ENCODE measurements around the gene PANK2. TPM values are rescaled to one million over a fixed set of nuclear protein-coding genes. Genes with fewer than 3 reads are reported as not detected.
"Not testable (repeated sequence)": the region's sequence is repeated elsewhere in the genome, so short reads cannot be mapped to it uniquely, and the experiment has no call there.

The PANK2 gene
- total RNA-seq, 1 experiment from 2014 or later: 50.8 TPM

- Histone ChIP-seq H3K4me3 (ENCODE audit: low read length) (no peak overlapping the region), H2AFZ (ENCODE audit: low read length) (no peak overlapping the region), H3K27me3 (ENCODE audit: low read length) (no peaks in the 10 kb centered on the region), H3K79me2 (ENCODE audit: low read length) (no peaks in the 10 kb centered on the region), H3K9me2 (replicated peaks; ENCODE audit: low read length) (no peaks in the 10 kb centered on the region), H3F3A (ENCODE audit: low read length, unreplicated experiment) (no peaks in the 10 kb centered on the region), H3K36me3 (ENCODE audit: low read depth, low read length) (peaks cover 9% of the 10 kb centered on the region; the same call in 1 of the 2 replicates), H3K9ac (ENCODE audit: low read length) (no peak overlapping the region), H3K4me1 (ENCODE audit: insufficient read depth, low read length) (no peaks in the 10 kb centered on the region), H3K4me2 (ENCODE audit: low read length) (no peak overlapping the region), H3K9me3 (ENCODE audit: low read length) (peaks cover 10% of the 10 kb centered on the region; the same call in 1 of the 2 replicates), H4K20me1 (ENCODE audit: low read length) (no peaks in the 10 kb centered on the region), H3K27ac (ENCODE audit: low read length) (no peak overlapping the region)
- ATAC-seq (no peak), DNase-seq (no peak)
- TF ChIP-seq EZH2phosphoT487 (IDR thresholded peaks at IDR 0.05; ENCODE audit: borderline replicate concordance, low read length) (no peak), CTCF (conservative IDR thresholded peaks at IDR 0.05; ENCODE audit: low read depth, low read length) (no peak), EZH2 (IDR thresholded peaks at IDR 0.05; ENCODE audit: low read length, unreplicated experiment) (no peak)
- no TSS peak for BruUV-seq (replicated peaks)
- ChIA-PET CTCF (no interaction called here), POLR2A (ENCODE audit: unreplicated experiment) (no interaction called here)
- intact Hi-C loops (cut with micrococcal nuclease): no loop called here
Measured at GRCh38 chr20:3970016-3970415, 80.8 kb downstream of the PANK2 start.

GRCh38 chr20:3971145-3971544 lies 82.0 kb downstream of the PANK2 start:
- Histone ChIP-seq H3K79me2 (ENCODE audit: low read length) (no peaks in the 10 kb centered on the region), H3F3A (ENCODE audit: low read length, unreplicated experiment) (no peaks in the 10 kb centered on the region), H2AFZ (ENCODE audit: low read length) (no peak overlapping the region), H3K9ac (ENCODE audit: low read length) (no peak overlapping the region), H3K9me2 (replicated peaks; ENCODE audit: low read length) (no peaks in the 10 kb centered on the region), H3K36me3 (ENCODE audit: low read depth, low read length) (peaks cover 15% of the 10 kb centered on the region), H3K9me3 (ENCODE audit: low read length) (peaks cover 12% of the 10 kb centered on the region; the same call in 1 of the 2 replicates), H3K4me1 (ENCODE audit: insufficient read depth, low read length) (no peaks in the 10 kb centered on the region), H3K27ac (ENCODE audit: low read length) (no peak overlapping the region), H3K4me3 (ENCODE audit: low read length) (no peak overlapping the region), H3K27me3 (ENCODE audit: low read length) (no peaks in the 10 kb centered on the region), H4K20me1 (ENCODE audit: low read length) (no peaks in the 10 kb centered on the region), H3K4me2 (ENCODE audit: low read length) (no peak overlapping the region)
- ATAC-seq: no peak
- ChIA-PET POLR2A (ENCODE audit: unreplicated experiment) (no interaction called here), CTCF (no interaction called here)
- DNase-seq: no peak
- intact Hi-C loops (cut with micrococcal nuclease): no loop called here
- TF ChIP-seq CTCF (conservative IDR thresholded peaks at IDR 0.05; ENCODE audit: low read depth, low read length): no peak
- TF ChIP-seq EZH2 (IDR thresholded peaks at IDR 0.05; ENCODE audit: low read length, unreplicated experiment): no peak
- no peak for TF ChIP-seq EZH2phosphoT487 (IDR thresholded peaks at IDR 0.05; ENCODE audit: borderline replicate concordance, low read length)
- no TSS peak for BruUV-seq (replicated peaks)

GRCh38 chr20:3972161-3972560 lies 83.0 kb downstream of the PANK2 start:
- peaks cover 12% of the 10 kb centered on the region; the same call in 1 of the 2 replicates for H3K9me3 ChIP-seq (ENCODE audit: low read length)
- no peaks in the 10 kb centered on the region for H3K4me1 ChIP-seq (ENCODE audit: insufficient read depth, low read length)
- H3K4me3 ChIP-seq (ENCODE audit: low read length): no peak overlapping the region
- no peak for DNase-seq
- TF ChIP-seq EZH2phosphoT487 (IDR thresholded peaks at IDR 0.05; ENCODE audit: borderline replicate concordance, low read length) (no peak), EZH2 (IDR thresholded peaks at IDR 0.05; ENCODE audit: low read length, unreplicated experiment) (no peak), CTCF (conservative IDR thresholded peaks at IDR 0.05; ENCODE audit: low read depth, low read length) (no peak)
- BruUV-seq (replicated peaks): no TSS peak
- H3K27me3 ChIP-seq (ENCODE audit: low read length): no peaks in the 10 kb centered on the region
- no peak overlapping the region for H3K9ac ChIP-seq (ENCODE audit: low read length)
- no peaks in the 10 kb centered on the region for H4K20me1 ChIP-seq (ENCODE audit: low read length)
- no peak overlapping the region for H2AFZ ChIP-seq (ENCODE audit: low read length)
- H3F3A ChIP-seq (ENCODE audit: low read length, unreplicated experiment): no peaks in the 10 kb centered on the region
- no peak for ATAC-seq
- no peaks in the 10 kb centered on the region for H3K9me2 ChIP-seq (replicated peaks; ENCODE audit: low read length)
- ChIA-PET POLR2A (ENCODE audit: unreplicated experiment) (no interaction called here), CTCF (no interaction called here)
- H3K4me2 ChIP-seq (ENCODE audit: low read length): no peak overlapping the region
- no peak overlapping the region for H3K27ac ChIP-seq (ENCODE audit: low read length)
- intact Hi-C loops (cut with micrococcal nuclease): no loop called here
- no peaks in the 10 kb centered on the region for H3K79me2 ChIP-seq (ENCODE audit: low read length)
- H3K36me3 ChIP-seq (ENCODE audit: low read depth, low read length): peaks cover 15% of the 10 kb centered on the region

GRCh38 chr20:3972631-3973030 lies 83.4 kb downstream of the PANK2 start:
- POLR2A ChIA-PET (ENCODE audit: unreplicated experiment); H3F3A ChIP-seq (ENCODE audit: low read length, unreplicated experiment); H2AFZ ChIP-seq (ENCODE audit: low read length); BruUV-seq (replicated peaks); H3K4me1 ChIP-seq (ENCODE audit: insufficient read depth, low read length); H3K4me3 ChIP-seq (ENCODE audit: low read length); intact Hi-C loops (cut with micrococcal nuclease); H3K27ac ChIP-seq (ENCODE audit: low read length); H4K20me1 ChIP-seq (ENCODE audit: low read length); ATAC-seq; H3K27me3 ChIP-seq (ENCODE audit: low read length); H3K9me2 ChIP-seq (replicated peaks; ENCODE audit: low read length); H3K79me2 ChIP-seq (ENCODE audit: low read length); H3K9ac ChIP-seq (ENCODE audit: low read length); H3K4me2 ChIP-seq (ENCODE audit: low read length); DNase-seq; CTCF ChIA-PET: not testable (repeated sequence)
- Histone ChIP-seq H3K9me3 (ENCODE audit: low read length) (peaks cover 12% of the 10 kb centered on the region; the same call in 1 of the 2 replicates), H3K36me3 (ENCODE audit: low read depth, low read length) (peaks cover 15% of the 10 kb centered on the region)

Measured in PC-3 (cell line).